Cardiac septum (tissue), 1 donor: ENCODE measurements around the gene CABLES1. TPM values are rescaled to one million over a fixed set of nuclear protein-coding genes. Genes with fewer than 3 reads are reported as not detected.

ENCODE experiments used
- DNase-seq: peaks from one replicate; pipeline ENCODE4 v3.0.0-alpha.2; 2020; ENCODE audit warnings: low spot score
- intact Hi-C: fragments of 100-400 bp; cut with DNase I; formaldehyde crosslinking; loops from one replicate; pipeline ENCODE4 v1.14.0; 2022
- total RNA-seq: library from RNA; stranded (reverse); fragmentation: NEBNext Ultra II Directional; extraction: Animal tissue kit (Norgen Biotek cat#: 25700); gene quantifications from one replicate; pipeline ENCODE4 v1.2.1, GENCODE V29; 2021
- donor health status: DM: no; HTN: no; CAD: no.

The CABLES1 gene
- total RNA-seq, 1 donor from 2014 or later: 1.5 TPM

DNA sequence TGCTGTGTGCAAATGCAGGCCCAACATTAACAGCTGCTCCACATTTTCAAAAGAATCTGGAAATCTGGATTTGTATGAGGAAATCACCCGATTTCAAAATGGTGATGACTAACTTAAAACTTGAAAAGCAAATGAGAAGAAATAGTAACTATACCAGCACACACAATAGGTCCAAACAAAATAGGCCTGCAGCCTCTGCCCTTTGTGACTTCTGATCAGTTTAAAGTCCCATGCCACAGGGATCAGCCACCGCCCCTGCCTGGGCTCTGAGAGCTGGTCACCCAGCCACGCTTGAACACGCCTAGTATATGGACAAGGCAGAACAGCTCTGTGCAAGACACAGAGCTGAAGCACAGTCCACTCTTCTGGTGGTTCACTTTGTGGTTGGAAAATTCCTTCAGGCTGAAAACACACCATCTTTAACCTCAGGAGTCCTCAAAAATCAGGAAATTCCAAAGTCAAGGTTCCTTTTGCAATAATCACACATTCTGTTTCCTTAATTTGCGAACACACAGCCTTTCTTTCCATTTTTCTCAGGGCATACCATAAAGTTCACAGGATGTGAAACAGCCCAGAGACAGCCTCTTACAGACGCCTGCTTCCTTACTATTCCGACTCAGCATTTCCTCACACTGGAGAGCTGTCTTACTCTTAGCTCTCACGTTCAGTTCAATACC lies 167.7 kb downstream of the CABLES1 start:
- intact Hi-C loops: no loop called here
- DNase-seq: no peak

DNA sequence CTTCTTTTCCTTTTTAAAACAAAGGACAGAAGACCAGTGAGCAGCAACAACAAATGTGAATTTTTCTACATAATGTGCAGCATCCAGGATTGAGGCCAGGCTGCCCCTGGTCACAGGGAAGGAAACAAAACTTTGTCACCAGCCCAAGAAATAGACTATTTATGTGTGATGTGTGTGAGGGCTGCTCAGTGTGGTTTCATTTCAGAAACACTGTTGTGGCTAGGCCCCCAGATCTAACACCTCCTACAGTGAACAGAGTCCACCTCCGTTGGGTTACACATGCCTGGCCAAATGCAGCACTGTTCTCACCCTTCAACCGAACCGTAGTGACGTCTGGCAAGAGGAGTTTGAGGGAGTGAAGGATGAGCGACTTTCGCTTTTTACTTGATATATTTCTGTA lies 171.5 kb downstream of the CABLES1 start:
- intact Hi-C loops: no loop called here
- no peak for DNase-seq

DNA sequence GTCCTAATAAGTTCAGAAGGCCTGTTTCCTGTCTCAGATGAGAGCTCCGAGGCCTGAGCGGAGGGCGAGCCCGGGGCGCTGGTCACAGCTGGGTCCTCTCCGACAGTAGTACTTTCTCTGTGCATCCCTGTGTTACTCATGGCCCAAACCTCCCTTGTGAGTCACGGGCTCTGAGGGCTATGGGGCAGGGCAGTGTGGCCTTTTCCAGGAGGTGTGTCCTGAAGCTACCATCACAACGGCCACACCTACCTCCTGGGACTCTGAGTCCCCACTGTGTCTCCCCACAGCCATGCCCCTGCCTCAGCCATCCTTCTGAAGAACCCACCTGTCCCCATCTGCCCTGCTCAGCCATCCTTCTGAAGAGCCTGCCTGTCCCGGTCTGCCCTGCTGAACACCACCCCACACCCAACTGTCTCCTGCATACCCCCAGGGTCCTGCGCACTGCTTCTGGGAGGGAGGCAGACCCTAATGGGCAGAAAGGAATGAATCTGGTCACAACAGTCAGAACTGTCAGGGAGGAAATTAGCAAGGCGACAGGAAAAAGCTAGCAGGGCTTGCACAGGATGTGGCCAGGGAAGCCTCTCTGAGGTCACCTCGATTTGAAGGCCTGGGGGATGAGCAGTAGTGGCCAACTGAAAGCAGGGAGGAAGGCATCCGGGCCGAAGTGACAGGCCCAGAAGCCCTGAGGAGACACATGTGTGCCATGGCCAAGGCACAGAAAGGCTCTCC lies 172.4 kb downstream of the CABLES1 start:
- no peak for DNase-seq
- intact Hi-C loops: no loop called here

Other genes starting within 250 kb of the CABLES1 start
- gene RBBP8, start 202.2 kb upstream of the CABLES1 start, total RNA-seq: 7.2 TPM